Measurements from ENCODE around the gene KRT4. TPM values are rescaled to one million over a fixed set of nuclear protein-coding genes. Genes with fewer than 3 reads are reported as not detected.

KRT4 gene
- not detected in 2 replicates for total RNA-seq (ENCODE audit: low replicate concordance)

DNA sequence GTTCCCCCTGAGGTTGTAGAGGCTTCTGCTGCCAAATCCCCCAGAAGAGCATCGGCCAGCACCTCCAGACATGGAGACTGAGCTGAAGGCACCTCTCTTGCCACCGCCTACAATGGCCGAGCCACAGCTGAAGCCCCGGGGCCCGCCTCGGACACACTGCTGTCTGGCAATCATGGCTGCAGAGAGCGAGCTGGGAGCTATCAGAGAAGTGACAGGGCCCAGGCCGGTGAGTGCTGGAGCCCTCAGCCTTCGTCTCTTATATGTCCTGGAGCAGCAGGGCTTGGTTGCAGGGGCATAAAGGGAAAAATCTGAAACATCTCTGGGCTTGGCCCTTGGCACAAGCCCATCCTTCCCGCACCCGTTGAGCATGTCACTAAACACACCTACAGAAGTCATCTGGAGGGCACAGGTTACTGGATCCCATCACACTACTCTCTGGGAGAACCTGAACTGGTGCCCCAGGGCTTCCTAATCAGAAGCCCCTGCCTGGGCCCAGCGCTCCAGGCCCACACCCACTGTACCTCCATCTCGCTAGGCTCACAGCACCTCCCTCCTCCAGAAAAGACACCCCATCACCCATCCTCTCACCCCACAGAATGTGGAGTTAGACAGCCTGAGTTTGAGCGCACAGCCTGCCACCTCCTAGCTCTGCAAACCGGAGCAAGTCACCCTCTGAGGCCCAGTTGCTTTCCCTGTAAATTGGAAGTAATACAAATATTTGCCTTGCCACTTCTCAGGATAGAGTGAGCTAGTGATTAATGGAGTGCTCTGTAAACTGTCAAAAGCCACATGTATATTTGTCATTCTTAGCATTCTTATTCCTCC, at the start of gene KRT4:
TSS of gene KRT4 (minus strand) at position 232 of the 825 bp plus-strand sequence. CDS start at position 174, 58 bp downstream.
- Histone ChIP-seq H3K4me2 (no peak within 1 kb of the TSS), H3K36me3 (no peaks in the 10 kb centered on the region), H3K27me3 (no peaks in the 10 kb centered on the region), H3K4me3 (no peak within 1 kb of the TSS), H3K4me1 (peaks cover 18% of the 10 kb centered on the region), H2AFZ (replicated peaks) (no peak within 1 kb of the TSS), H3K9ac (no peak within 1 kb of the TSS), H4K20me1 (ENCODE audit: low read depth) (no peaks in the 10 kb centered on the region), H3K79me2 (ENCODE audit: low read depth) (no peaks in the 10 kb centered on the region), H3K9me3 (ENCODE audit: low read depth) (no peaks in the 10 kb centered on the region), H3K27ac (no peak within 1 kb of the TSS), H3F3A (ENCODE audit: low read depth) (peaks cover 12% of the 10 kb centered on the region)
- Mint-ChIP-seq H3K4me3 (no peak within 1 kb of the TSS), H3K36me3 (no peaks in the 10 kb centered on the region), H3K4me1 (peaks cover 11% of the 10 kb centered on the region), H3K9me3 (no peaks in the 10 kb centered on the region), H3K27me3 (ENCODE audit: insufficient read depth, low read depth) (peaks cover 4% of the 10 kb centered on the region), H3K27ac (no peak within 1 kb of the TSS)
- TF ChIP-seq, protein P1, sequence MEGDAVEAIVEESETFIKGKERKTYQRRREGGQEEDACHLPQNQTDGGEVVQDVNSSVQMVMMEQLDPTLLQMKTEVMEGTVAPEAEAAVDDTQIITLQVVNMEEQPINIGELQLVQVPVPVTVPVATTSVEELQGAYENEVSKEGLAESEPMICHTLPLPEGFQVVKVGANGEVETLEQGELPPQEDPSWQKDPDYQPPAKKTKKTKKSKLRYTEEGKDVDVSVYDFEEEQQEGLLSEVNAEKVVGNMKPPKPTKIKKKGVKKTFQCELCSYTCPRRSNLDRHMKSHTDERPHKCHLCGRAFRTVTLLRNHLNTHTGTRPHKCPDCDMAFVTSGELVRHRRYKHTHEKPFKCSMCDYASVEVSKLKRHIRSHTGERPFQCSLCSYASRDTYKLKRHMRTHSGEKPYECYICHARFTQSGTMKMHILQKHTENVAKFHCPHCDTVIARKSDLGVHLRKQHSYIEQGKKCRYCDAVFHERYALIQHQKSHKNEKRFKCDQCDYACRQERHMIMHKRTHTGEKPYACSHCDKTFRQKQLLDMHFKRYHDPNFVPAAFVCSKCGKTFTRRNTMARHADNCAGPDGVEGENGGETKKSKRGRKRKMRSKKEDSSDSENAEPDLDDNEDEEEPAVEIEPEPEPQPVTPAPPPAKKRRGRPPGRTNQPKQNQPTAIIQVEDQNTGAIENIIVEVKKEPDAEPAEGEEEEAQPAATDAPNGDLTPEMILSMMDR (IDR thresholded peaks at IDR 0.05) = no peak
- TF ChIP-seq EZH2 (IDR thresholded peaks at IDR 0.05) (no peak), EZH2phosphoT487 (IDR thresholded peaks at IDR 0.05) (no peak)
- no peak for DNase-seq (ENCODE audit: low spot score)

DNA sequence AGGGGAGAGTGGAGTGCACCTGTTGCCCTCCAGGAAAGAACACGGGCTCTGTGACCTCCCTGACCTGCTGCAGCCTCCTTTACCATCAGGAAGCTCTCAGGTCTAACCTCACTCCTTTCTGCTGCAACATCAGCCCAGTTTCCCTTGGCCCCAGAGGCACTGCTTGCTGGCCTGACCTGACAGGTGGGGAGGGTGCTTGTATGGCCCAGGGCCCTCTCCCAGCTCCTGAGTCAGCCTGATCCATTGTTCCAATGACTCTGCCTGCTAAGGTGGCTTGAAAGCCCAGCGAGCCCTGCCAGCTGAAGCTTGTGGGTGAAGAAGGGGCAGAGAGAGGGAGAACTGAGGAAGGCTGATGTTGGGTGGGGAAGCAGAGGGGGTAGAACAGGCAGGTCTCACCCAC, 48.1 kb upstream of the KRT4 start:
- Histone ChIP-seq H3K9me3 (ENCODE audit: low read depth) (no peaks in the 10 kb centered on the region), H3K27me3 (no peaks in the 10 kb centered on the region), H2AFZ (replicated peaks) (no peak overlapping the region), H3K4me3 (no peak overlapping the region), H3F3A (ENCODE audit: low read depth) (no peaks in the 10 kb centered on the region), H4K20me1 (ENCODE audit: low read depth) (no peaks in the 10 kb centered on the region), H3K79me2 (ENCODE audit: low read depth) (no peaks in the 10 kb centered on the region), H3K4me1 (no peaks in the 10 kb centered on the region), H3K9ac (no peak overlapping the region), H3K4me2 (no peak overlapping the region), H3K27ac (no peak overlapping the region), H3K36me3 (no peaks in the 10 kb centered on the region)
- no peaks in the 10 kb centered on the region for H3K36me3 Mint-ChIP-seq
- no peaks in the 10 kb centered on the region for H3K4me1 Mint-ChIP-seq
- peaks cover 9% of the 10 kb centered on the region for H3K27me3 Mint-ChIP-seq (ENCODE audit: insufficient read depth, low read depth)
- no peaks in the 10 kb centered on the region for H3K9me3 Mint-ChIP-seq
- TF ChIP-seq EZH2phosphoT487 (IDR thresholded peaks at IDR 0.05) (no peak), EZH2 (IDR thresholded peaks at IDR 0.05) (no peak)
- TF ChIP-seq, protein P1 (IDR thresholded peaks at IDR 0.05) = no peak
- no peak overlapping the region for H3K27ac Mint-ChIP-seq
- no peak overlapping the region for H3K4me3 Mint-ChIP-seq
- no peak for DNase-seq (ENCODE audit: low spot score)

DNA sequence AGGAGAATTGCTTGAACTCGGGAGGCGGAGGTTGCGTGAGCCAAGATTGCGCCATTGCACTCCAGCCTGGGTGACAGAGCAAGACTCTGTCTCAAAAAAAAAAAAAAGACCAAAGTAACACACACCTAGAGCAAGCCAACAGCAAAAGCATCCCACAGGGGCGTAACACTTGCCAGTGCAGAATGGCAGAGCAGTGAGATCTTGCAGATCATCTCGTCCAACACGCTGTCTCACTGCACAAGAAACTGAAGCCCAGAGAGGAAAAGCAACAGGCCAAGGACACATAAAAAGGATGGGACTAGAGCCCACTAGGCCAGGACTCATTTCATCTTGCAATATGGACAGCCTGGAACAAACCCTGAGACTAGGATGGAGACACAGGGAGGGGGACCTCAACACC, 47.6 kb upstream of the KRT4 start:
- Mint-ChIP-seq H3K36me3 (no peaks in the 10 kb centered on the region), H3K27me3 (ENCODE audit: insufficient read depth, low read depth) (peaks cover 9% of the 10 kb centered on the region), H3K9me3 (no peaks in the 10 kb centered on the region), H3K4me3 (no peak overlapping the region), H3K4me1 (no peaks in the 10 kb centered on the region), H3K27ac (no peak overlapping the region)
- Histone ChIP-seq H4K20me1 (ENCODE audit: low read depth) (no peaks in the 10 kb centered on the region), H3K4me1 (no peaks in the 10 kb centered on the region), H3K79me2 (ENCODE audit: low read depth) (no peaks in the 10 kb centered on the region), H3K27me3 (no peaks in the 10 kb centered on the region), H3K27ac (no peak overlapping the region), H3F3A (ENCODE audit: low read depth) (no peaks in the 10 kb centered on the region), H2AFZ (replicated peaks) (no peak overlapping the region), H3K9me3 (ENCODE audit: low read depth) (no peaks in the 10 kb centered on the region), H3K4me2 (no peak overlapping the region), H3K4me3 (no peak overlapping the region), H3K36me3 (no peaks in the 10 kb centered on the region), H3K9ac (no peak overlapping the region)
- DNase-seq (ENCODE audit: low spot score) = no peak
- TF ChIP-seq EZH2 (IDR thresholded peaks at IDR 0.05) = no peak
- TF ChIP-seq, protein P1 (IDR thresholded peaks at IDR 0.05) = no peak
- no peak for TF ChIP-seq EZH2phosphoT487 (IDR thresholded peaks at IDR 0.05)

Data from neural progenitor cell (in vitro differentiated cells).